AG04450 (cell line): ENCODE results near the gene RPL26. TPM values are rescaled to one million over a fixed set of nuclear protein-coding genes. Genes with fewer than 3 reads are reported as not detected.

ENCODE experiments used
- CTCF ChIA-PET: fragments of 300-600, 350-600 bp; formaldehyde crosslinking; extraction: SDS; loops from one replicate; lab custom pipeline; 2022; ENCODE audit warnings: antibody characterized with exemption, inconsistent platforms; lab: Charles Lee
- POLR2A ChIA-PET: fragments of 350-600 bp; formaldehyde crosslinking; extraction: SDS; loops from one replicate; lab custom pipeline; 2021; ENCODE audit warnings: antibody characterized with exemption, inconsistent platforms; lab: Yijun Ruan, JAX
- DNase-seq: peaks from one replicate; pipeline ENCODE4 v3.0.0-alpha.2; 2011; ENCODE audit warnings: low read depth, low spot score
- H3K27ac ChIP-seq: one replicate; pipeline ENCODE4 v1.5.1; 2012; ENCODE audit warnings: low read depth, low read length, control low read depth
- H3K27me3 ChIP-seq: one replicate; pipeline ENCODE4 v1.6.0; 2012; ENCODE audit warnings: low read length; ENCODE audit not compliant: control insufficient read depth, insufficient read depth
- H3K4me3 ChIP-seq: 2 replicates; pipeline ENCODE4 v1.5.1; 2011; ENCODE audit warnings: mild to moderate bottlenecking, low read depth, low read length, control low read depth
- H3K9me3 ChIP-seq: 2 replicates; pipeline ENCODE4 v1.5.1; 2012; ENCODE audit warnings: low read length; ENCODE audit not compliant: control insufficient read depth, insufficient read depth
- CTCF ChIP-seq: IDR thresholded peaks from 2 replicates; pipeline ENCODE4 v1.5.1; 2011; ENCODE audit warnings: low read depth, low read length, control low read depth, inconsistent platforms
- polyA plus RNA-seq: library from polyadenylated mRNA; depleted of rRNA; stranded (reverse); fragments of >200 nt; gene quantifications from 2 replicates; pipeline ENCODE4 v1.2.3, GENCODE V29; 2011

RPL26 gene
- polyA plus RNA-seq, 1 experiment = 4,830 TPM

GRCh38 chr17:8409966-8410882, 27.2 kb upstream of the RPL26 start:
- TF ChIP-seq CTCF = peak; percentile 84
- Histone ChIP-seq H3K4me3 (no peak overlapping the region), H3K27me3 (peaks cover 5% of the 10 kb centered on the region), H3K9me3 (no peaks in the 10 kb centered on the region; the same call in 1 of the 2 replicates), H3K27ac (no peak overlapping the region)
- ChIA-PET CTCF (interaction anchor here (0.5 to 3.8 kb wide), 45 partner anchors 8 to 1226 kb away, joined by 3 to 70 read pairs (median 5); partner anchors contain the start of genes KRABD2, NDEL1 and STX8), POLR2A (interaction anchor here (0.7 kb wide), 1 partner anchor 25 kb away, joined by 3 read pairs; the partner anchor contains the start of gene NDEL1)
- DNase-seq = peak; percentile 71

- no peak for DNase-seq
- H3K4me3 ChIP-seq = no peak overlapping the region
- no peak overlapping the region for H3K27ac ChIP-seq
- peaks cover 4% of the 10 kb centered on the region for H3K27me3 ChIP-seq
- no peak for TF ChIP-seq CTCF
- CTCF ChIA-PET = interaction anchor here (3.5 kb wide), 1 partner anchor 338 kb away, joined by 29 read pairs; no protein-coding TSS in a partner anchor
- POLR2A ChIA-PET = no interaction called here
- no peaks in the 10 kb centered on the region; the same call in 1 of the 2 replicates for H3K9me3 ChIP-seq
Observed at GRCh38 chr17:8408371-8408770, 25.4 kb upstream of the RPL26 start.

GRCh38 chr17:8406174-8406573, 23.2 kb upstream of the RPL26 start:
- no peaks in the 10 kb centered on the region; the same call in 1 of the 2 replicates for H3K9me3 ChIP-seq
- ChIA-PET CTCF (interaction anchor here (1.3 kb wide), 1 partner anchor 380 kb away, joined by 10 read pairs; no protein-coding TSS in a partner anchor), POLR2A (interaction anchor here (0.6 kb wide), 1 partner anchor 33 kb away, joined by 6 read pairs; no protein-coding TSS in a partner anchor)
- no peak overlapping the region for H3K27ac ChIP-seq
- DNase-seq = no peak
- H3K27me3 ChIP-seq = peaks cover 5% of the 10 kb centered on the region
- no peak for TF ChIP-seq CTCF
- no peak overlapping the region for H3K4me3 ChIP-seq

GRCh38 chr17:8405499-8406016, 22.6 kb upstream of the RPL26 start:
- H3K27ac ChIP-seq = no peak overlapping the region
- no peaks in the 10 kb centered on the region; the same call in 1 of the 2 replicates for H3K9me3 ChIP-seq
- ChIA-PET POLR2A (no interaction called here), CTCF (interaction anchor here (1.3 kb wide), 1 partner anchor 380 kb away, joined by 10 read pairs; no protein-coding TSS in a partner anchor)
- no peak for TF ChIP-seq CTCF
- no peak overlapping the region for H3K4me3 ChIP-seq
- no peak for DNase-seq
- peaks cover 5% of the 10 kb centered on the region for H3K27me3 ChIP-seq
